NCI-H1048 (cell line): ENCODE results near the gene OPCML.

Source experiments
- DNase-seq: peaks from one replicate; lab custom pipeline; 2025; lab: John Stamatoyannopoulos, UW

The OPCML gene

GRCh38 chr11:132790971-132791370 is 741.3 kb downstream of the OPCML start:
- no peak for DNase-seq

- DNase-seq, result no peak
Observed at GRCh38 chr11:132790466-132790865, 741.8 kb downstream of the OPCML start.

GRCh38 chr11:132788816-132789325 is 743.4 kb downstream of the OPCML start:
- DNase-seq, result no peak

- no peak for DNase-seq
Observed at GRCh38 chr11:132785878-132786277, 746.4 kb downstream of the OPCML start.

GRCh38 chr11:132784441-132784840 is 747.9 kb downstream of the OPCML start:
- DNase-seq, result no peak

- DNase-seq, result no peak
Observed at GRCh38 chr11:132782102-132782501, 750.2 kb downstream of the OPCML start.

- no peak for DNase-seq
Observed at GRCh38 chr11:132780046-132780445, 752.3 kb downstream of the OPCML start.

- DNase-seq, result no peak
Observed at GRCh38 chr11:132779497-132779896, 752.8 kb downstream of the OPCML start.

- DNase-seq, result no peak
Observed at GRCh38 chr11:132777067-132777975, 755.0 kb downstream of the OPCML start.

- DNase-seq, result no peak
Observed at GRCh38 chr11:132773751-132774150, 758.5 kb downstream of the OPCML start.

- no peak for DNase-seq
Observed at GRCh38 chr11:132772703-132773545, 759.4 kb downstream of the OPCML start.

GRCh38 chr11:132771746-132772145 is 760.6 kb downstream of the OPCML start:
- DNase-seq, result no peak

GRCh38 chr11:132770829-132771530 is 761.3 kb downstream of the OPCML start:
- no peak for DNase-seq

GRCh38 chr11:132763503-132763902 is 768.8 kb downstream of the OPCML start:
- DNase-seq, result no peak

GRCh38 chr11:132755934-132756333 is 776.4 kb downstream of the OPCML start:
- no peak for DNase-seq

GRCh38 chr11:132751516-132752250 is 780.6 kb downstream of the OPCML start:
- DNase-seq, result no peak

- DNase-seq, result no peak
Observed at GRCh38 chr11:132746305-132746704, 786.0 kb downstream of the OPCML start.

GRCh38 chr11:132745306-132745705 is 787.0 kb downstream of the OPCML start:
- no peak for DNase-seq

- DNase-seq, result no peak
Observed at GRCh38 chr11:132744771-132745170, 787.5 kb downstream of the OPCML start.

GRCh38 chr11:132743601-132744000 is 788.7 kb downstream of the OPCML start:
- DNase-seq, result no peak

- DNase-seq, result no peak
Observed at GRCh38 chr11:132742929-132743328, 789.4 kb downstream of the OPCML start.
